AG08396 (cell line): ENCODE results near the gene GUCY2D.
"Not testable (repeated sequence)": the region's sequence is repeated elsewhere in the genome, so short reads cannot be mapped to it uniquely, and the experiment has no call there.

Experiments used
- DNase-seq: peaks from one replicate; pipeline ENCODE4 v3.0.0; 2012; ENCODE audit warnings: low spot score, mixed read lengths

The GUCY2D gene

GRCh38 chr17:8001976-8002720 lies at the start of gene GUCY2D:
GUCY2D (plus strand) TSS chr17:8002615; CDS start chr17:8003048, 433 bp downstream.
- DNase-seq: peak; percentile 21

GRCh38 chr17:7953266-7953665 lies 49.1 kb upstream of the GUCY2D start:
- not testable (repeated sequence) for DNase-seq

GRCh38 chr17:7955414-7956227 lies 46.8 kb upstream of the GUCY2D start:
- DNase-seq: no peak

- no peak for DNase-seq
Measured at GRCh38 chr17:7956228-7956965, 46.0 kb upstream of the GUCY2D start.

- no peak for DNase-seq
Measured at GRCh38 chr17:7959503-7960253, 42.7 kb upstream of the GUCY2D start.

- no peak for DNase-seq
Measured at GRCh38 chr17:7961421-7961820, 41.0 kb upstream of the GUCY2D start.

GRCh38 chr17:7967751-7968150 lies 34.7 kb upstream of the GUCY2D start:
- no peak for DNase-seq

- no peak for DNase-seq
Measured at GRCh38 chr17:7969433-7969832, 33.0 kb upstream of the GUCY2D start.

GRCh38 chr17:7971651-7972050 lies 30.8 kb upstream of the GUCY2D start:
- DNase-seq: no peak

GRCh38 chr17:7972131-7972785 lies 30.2 kb upstream of the GUCY2D start:
- DNase-seq: no peak

- no peak for DNase-seq
Measured at GRCh38 chr17:7974638-7975131, 27.7 kb upstream of the GUCY2D start.

GRCh38 chr17:7977039-7977438 lies 25.4 kb upstream of the GUCY2D start:
- DNase-seq: no peak

- DNase-seq: no peak
Measured at GRCh38 chr17:7977805-7978204, 24.6 kb upstream of the GUCY2D start.

GRCh38 chr17:7982173-7982572 lies 20.2 kb upstream of the GUCY2D start:
- DNase-seq: peak; percentile 38

- DNase-seq: no peak
Measured at GRCh38 chr17:7982666-7983065, 19.7 kb upstream of the GUCY2D start.

- no peak for DNase-seq
Measured at GRCh38 chr17:7984904-7985303, 17.5 kb upstream of the GUCY2D start.

GRCh38 chr17:7987112-7987893 lies 15.1 kb upstream of the GUCY2D start:
- peak; percentile 33 for DNase-seq

GRCh38 chr17:7988750-7989178 lies 13.7 kb upstream of the GUCY2D start:
- DNase-seq: peak; percentile 80

GRCh38 chr17:7989781-7990655 lies 12.4 kb upstream of the GUCY2D start:
- DNase-seq: peak; percentile 86
